OCI-LY3 (cell line): ENCODE measurements around the gene TRIM31.

ENCODE experiments used
- H2AFZ ChIP-seq: fragments of 200-600, 300-600 bp; shearing (Covaris generic); 2 replicates; pipeline ENCODE4 v1.6.0; 2014; ENCODE audit warnings: antibody characterized with exemption, low read depth, low read length
- H3K27ac ChIP-seq: fragments of 200-600, 300-600 bp; sonication (generic); 2 replicates; pipeline ENCODE4 v1.5.1; 2014; ENCODE audit warnings: mild to moderate bottlenecking, low read length, moderate library complexity, mixed read lengths
- H3K27me3 ChIP-seq: fragments of 200-600, 300-600 bp; sonication (generic); 2 replicates; pipeline ENCODE4 v1.6.1; 2014; ENCODE audit warnings: low read depth, low read length, mixed read lengths
- H3K36me3 ChIP-seq: fragments of 200-600, 300-600 bp; sonication (generic); replicated peaks from 2 replicates; pipeline ENCODE3; 2014; ENCODE audit warnings: low read depth, low read length, mixed read lengths
- H3K4me1 ChIP-seq: fragments of 300-600, 200-600 bp; sonication (generic); 2 replicates; pipeline ENCODE4 v1.6.1; 2014; ENCODE audit warnings: low read length, mixed read lengths
- H3K4me2 ChIP-seq: fragments of 200-600, 300-600 bp; sonication (generic); 2 replicates; pipeline ENCODE4 v1.6.1; 2014; ENCODE audit warnings: low read length, mixed read lengths
- H3K4me3 ChIP-seq: fragments of 300-600, 200-600 bp; sonication (generic); 2 replicates; pipeline ENCODE4 v1.5.1; 2014; ENCODE audit warnings: antibody characterized with exemption, mild to moderate bottlenecking, low read length, moderate library complexity
- H3K79me2 ChIP-seq: fragments of 300-600, 200-600 bp; shearing (Covaris generic); 2 replicates; pipeline ENCODE4 v1.6.1; 2014; ENCODE audit warnings: mild to moderate bottlenecking, low read length, mixed read lengths
- H3K9ac ChIP-seq: fragments of 300-600, 200-600 bp; shearing (Covaris generic); 2 replicates; pipeline ENCODE4 v1.6.0; 2014; ENCODE audit warnings: mild to moderate bottlenecking, low read length, moderate library complexity
- H3K9me3 ChIP-seq: fragments of 200-600, 300-600 bp; shearing (Covaris generic); 2 replicates; pipeline ENCODE4 v1.6.1; 2014; ENCODE audit warnings: low read length, mixed read lengths; ENCODE audit not compliant: insufficient read depth
- H4K20me1 ChIP-seq: fragments of 200-600, 300-600 bp; sonication (generic); 2 replicates; pipeline ENCODE4 v1.6.1; 2016; ENCODE audit warnings: low read length, mixed read lengths; ENCODE audit not compliant: insufficient read depth
- CTCF ChIP-seq: fragments of 200-600, 300-600 bp; sonication (generic); IDR thresholded peaks from 2 replicates; pipeline ENCODE4 v1.5.1; 2014; ENCODE audit warnings: antibody characterized with exemption, low read length, low read depth
- EZH2phosphoT487 ChIP-seq: fragments of 200-600 bp; shearing (Covaris generic); IDR thresholded peaks from 2 replicates; pipeline ENCODE4 v1.6.1; 2018; ENCODE audit warnings: antibody characterized with exemption, mixed run types, low read depth

TRIM31 gene

GRCh38 chr6:30102970-30103871, 9.7 kb downstream of the TRIM31 start:
- TF ChIP-seq EZH2phosphoT487 (no peak), CTCF (peak; percentile 67)
- H3K4me3 ChIP-seq, result peak overlapping the region; percentile 82

GRCh38 chr6:30102414-30102969, 10.4 kb downstream of the TRIM31 start:
- H3K4me1 ChIP-seq, result peaks cover 20% of the 10 kb centered on the region
- peak overlapping the region; percentile 40; the same call in 1 of the 2 replicates for H3K9ac ChIP-seq
- peak overlapping the region; percentile 61 for H2AFZ ChIP-seq
- no peak overlapping the region for H3K27ac ChIP-seq
- H3K27me3 ChIP-seq, result peaks cover 22% of the 10 kb centered on the region
- H3K4me3 ChIP-seq, result peak overlapping the region; percentile 82
- H3K79me2 ChIP-seq, result no peaks in the 10 kb centered on the region
- no peak for TF ChIP-seq CTCF
- no peak for TF ChIP-seq EZH2phosphoT487
- H4K20me1 ChIP-seq, result no peaks in the 10 kb centered on the region
- H3K36me3 ChIP-seq, result no peaks in the 10 kb centered on the region
- H3K9me3 ChIP-seq, result no peaks in the 10 kb centered on the region
- peak overlapping the region; percentile 98 for H3K4me2 ChIP-seq

More at GRCh38 chr6:30102970-30103871, 9.7 kb downstream of the TRIM31 start:
- peak overlapping the region; percentile 98 for H3K4me2 ChIP-seq
- no peaks in the 10 kb centered on the region for H3K36me3 ChIP-seq
- H2AFZ ChIP-seq, result peak overlapping the region; percentile 51
- peaks cover 22% of the 10 kb centered on the region for H3K27me3 ChIP-seq
- peaks cover 21% of the 10 kb centered on the region for H3K4me1 ChIP-seq
- no peak overlapping the region for H3K27ac ChIP-seq
- H3K9ac ChIP-seq, result no peak overlapping the region
- H4K20me1 ChIP-seq, result no peaks in the 10 kb centered on the region
- no peaks in the 10 kb centered on the region for H3K79me2 ChIP-seq
- no peaks in the 10 kb centered on the region for H3K9me3 ChIP-seq

- TF ChIP-seq CTCF, result 0 out of 2 replicates have a peak, but pooled peaks have one; percentile 7
- no peak for TF ChIP-seq EZH2phosphoT487
- no peaks in the 10 kb centered on the region for H4K20me1 ChIP-seq
- peak overlapping the region; percentile 42 for H3K9ac ChIP-seq
- peak overlapping the region; percentile 70; the same call in 1 of the 2 replicates for H2AFZ ChIP-seq
- H3K4me1 ChIP-seq, result peaks cover 20% of the 10 kb centered on the region
- H3K27ac ChIP-seq, result no peak overlapping the region
- H3K9me3 ChIP-seq, result no peaks in the 10 kb centered on the region
- H3K36me3 ChIP-seq, result no peaks in the 10 kb centered on the region
- peak overlapping the region; percentile 98 for H3K4me2 ChIP-seq
- peaks cover 22% of the 10 kb centered on the region for H3K27me3 ChIP-seq
- no peaks in the 10 kb centered on the region for H3K79me2 ChIP-seq
- peak overlapping the region; percentile 82 for H3K4me3 ChIP-seq
Measured at GRCh38 chr6:30101444-30102413, 11.2 kb downstream of the TRIM31 start.
